Activated T-cell treated with anti-CD3 and anti-CD28 coated beads, Interleukin-2, amount 50 U/mL, for 4 hours (primary cell): ENCODE measurements around the gene STRBP. TPM values are rescaled to one million over a fixed set of nuclear protein-coding genes. Genes with fewer than 3 reads are reported as not detected.
"Not testable (repeated sequence)": the region's sequence is repeated elsewhere in the genome, so short reads cannot be mapped to it uniquely, and the experiment has no call there.

Experiments
- ATAC-seq, 2 donors: fragments of 200-7000 bp; cut with Tn5 transposase; one replicate each; pipeline ENCODE4 v1.10.0; 2021
- DNase-seq: peaks from one replicate; pipeline ENCODE4 v3.0.0-alpha.2; 2020
- H3K27me3 Mint-ChIP-seq: one replicate; pipeline ENCODE4 v1.8.0; 2021; ENCODE audit warnings: low read depth, mixed read lengths
- H3K36me3 Mint-ChIP-seq: one replicate; pipeline ENCODE4 v1.8.0; 2022; ENCODE audit warnings: mixed read lengths; ENCODE audit not compliant: insufficient read depth
- H3K4me1 Mint-ChIP-seq: one replicate; pipeline ENCODE4 v1.8.0; 2021; ENCODE audit warnings: low read depth, mixed read lengths
- H3K4me3 Mint-ChIP-seq: one replicate; pipeline ENCODE4 v1.8.0; 2021; ENCODE audit warnings: mild to moderate bottlenecking, moderate library complexity, mixed read lengths
- H3K9me3 Mint-ChIP-seq: one replicate; pipeline ENCODE4 v1.8.0; 2021; ENCODE audit warnings: mixed read lengths
- total RNA-seq, 3 donors: library from RNA; stranded (reverse); gene quantifications; one replicate each; pipeline ENCODE4 v1.2.1, GENCODE V29; 2021

STRBP gene
- total RNA-seq, 3 donors from 2014 or later: 26.7 to 36.7 (median 35.1) TPM

DNA sequence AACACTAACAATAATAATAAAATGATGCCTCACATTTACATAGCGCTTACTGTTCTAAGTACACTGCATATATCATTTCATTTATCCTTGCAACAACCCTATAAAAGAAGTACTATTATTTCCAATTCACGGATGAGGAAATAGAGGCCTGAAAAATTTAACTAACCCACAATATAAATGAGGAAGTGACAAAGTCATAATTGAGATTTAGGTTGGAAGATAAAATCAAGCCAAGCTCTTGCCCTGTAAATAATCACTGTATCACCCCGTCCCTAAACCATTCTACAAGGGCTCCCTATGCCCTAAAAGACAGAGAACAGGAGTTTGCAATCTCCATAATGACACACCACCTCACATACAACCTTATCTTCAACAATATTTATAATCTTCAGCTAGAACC is 49.6 kb downstream of the STRBP start:
- Mint-ChIP-seq H3K9me3 (no peaks in the 10 kb centered on the region), H3K36me3 (peaks cover 12% of the 10 kb centered on the region), H3K4me1 (peaks cover 15% of the 10 kb centered on the region), H3K4me3 (no peak overlapping the region), H3K27me3 (no peaks in the 10 kb centered on the region)
- no peak for ATAC-seq
- DNase-seq: no peak

DNA sequence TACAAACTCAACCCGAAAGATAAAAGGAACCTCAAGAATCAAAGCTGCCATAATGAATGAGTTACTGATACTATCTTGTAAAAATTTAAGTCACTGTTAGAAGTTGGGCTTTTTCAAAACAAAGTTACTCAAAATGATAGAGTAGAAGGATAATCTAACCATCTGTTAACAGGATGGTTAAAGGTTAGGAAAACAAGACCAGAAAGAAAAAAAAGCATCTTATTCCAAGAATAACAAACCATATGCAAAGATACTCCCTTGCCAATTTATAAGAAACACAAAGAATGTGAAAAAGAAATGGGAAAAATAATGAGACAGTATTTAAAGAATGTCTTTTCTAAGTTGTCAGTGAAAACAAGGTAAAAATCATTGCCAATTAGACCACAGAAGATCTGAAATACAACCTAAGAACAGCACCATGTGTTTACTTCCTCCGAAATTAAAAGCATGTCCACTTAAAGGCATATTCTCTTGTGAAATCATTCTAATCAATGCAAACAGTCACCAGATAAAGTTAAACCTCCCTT is 51.2 kb downstream of the STRBP start:
- Mint-ChIP-seq H3K9me3 (no peaks in the 10 kb centered on the region), H3K4me3 (no peak overlapping the region), H3K4me1 (peaks cover 13% of the 10 kb centered on the region), H3K27me3 (no peaks in the 10 kb centered on the region), H3K36me3 (peaks cover 7% of the 10 kb centered on the region)
- ATAC-seq: no peak
- no peak for DNase-seq

DNA sequence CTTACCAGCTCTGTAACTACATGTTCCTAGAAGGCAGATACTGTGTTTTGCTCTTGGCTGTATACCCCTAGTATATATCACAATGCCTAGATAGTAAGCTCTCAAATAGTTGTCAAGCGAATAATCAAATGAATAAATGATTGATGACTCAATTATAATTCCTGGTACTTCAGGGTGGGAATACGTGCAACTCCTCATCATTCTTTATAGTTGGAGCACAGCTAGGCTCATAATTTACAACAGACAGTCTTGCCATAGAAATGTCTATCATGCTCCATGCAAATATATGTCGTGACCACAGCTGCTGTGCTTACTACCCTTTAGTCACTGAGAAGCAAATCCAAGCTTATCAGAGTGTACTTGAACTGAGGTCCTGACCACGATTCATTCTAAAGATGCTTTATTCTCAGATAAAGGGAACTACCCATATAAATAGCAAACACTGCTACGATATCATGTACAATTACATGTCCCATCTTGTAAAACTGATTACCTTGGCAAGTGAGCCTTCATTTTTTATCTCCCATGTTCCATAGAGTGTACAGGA is 52.1 kb downstream of the STRBP start:
- no peak overlapping the region for H3K4me3 Mint-ChIP-seq
- ATAC-seq: no peak
- H3K27me3 Mint-ChIP-seq: no peaks in the 10 kb centered on the region
- no peaks in the 10 kb centered on the region for H3K9me3 Mint-ChIP-seq
- peaks cover 2% of the 10 kb centered on the region for H3K36me3 Mint-ChIP-seq
- peaks cover 13% of the 10 kb centered on the region for H3K4me1 Mint-ChIP-seq
- no peak for DNase-seq

DNA sequence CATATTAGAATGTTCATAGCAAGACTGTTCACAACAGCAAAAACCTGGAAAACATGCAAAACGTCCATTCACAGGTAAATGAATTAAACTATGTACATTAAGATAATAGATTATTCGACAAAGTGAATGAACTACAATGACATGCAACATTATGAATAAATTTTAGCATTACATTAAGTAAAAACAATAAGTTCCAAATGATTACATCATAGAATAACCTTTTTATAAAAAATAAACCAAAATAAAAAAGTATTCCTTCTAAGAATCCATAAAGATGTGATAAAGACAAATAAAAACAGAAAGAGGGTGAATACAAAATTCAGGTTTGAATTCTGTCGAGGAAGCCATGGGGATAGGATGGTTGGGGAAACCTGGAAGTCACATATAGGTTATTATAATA is 57.3 kb downstream of the STRBP start:
- H3K4me3 Mint-ChIP-seq: no peak overlapping the region
- peaks cover 1% of the 10 kb centered on the region for H3K36me3 Mint-ChIP-seq
- DNase-seq (no peak), ATAC-seq (no peak)
- H3K9me3 Mint-ChIP-seq: no peaks in the 10 kb centered on the region
- peaks cover 6% of the 10 kb centered on the region for H3K4me1 Mint-ChIP-seq
- no peaks in the 10 kb centered on the region for H3K27me3 Mint-ChIP-seq

DNA sequence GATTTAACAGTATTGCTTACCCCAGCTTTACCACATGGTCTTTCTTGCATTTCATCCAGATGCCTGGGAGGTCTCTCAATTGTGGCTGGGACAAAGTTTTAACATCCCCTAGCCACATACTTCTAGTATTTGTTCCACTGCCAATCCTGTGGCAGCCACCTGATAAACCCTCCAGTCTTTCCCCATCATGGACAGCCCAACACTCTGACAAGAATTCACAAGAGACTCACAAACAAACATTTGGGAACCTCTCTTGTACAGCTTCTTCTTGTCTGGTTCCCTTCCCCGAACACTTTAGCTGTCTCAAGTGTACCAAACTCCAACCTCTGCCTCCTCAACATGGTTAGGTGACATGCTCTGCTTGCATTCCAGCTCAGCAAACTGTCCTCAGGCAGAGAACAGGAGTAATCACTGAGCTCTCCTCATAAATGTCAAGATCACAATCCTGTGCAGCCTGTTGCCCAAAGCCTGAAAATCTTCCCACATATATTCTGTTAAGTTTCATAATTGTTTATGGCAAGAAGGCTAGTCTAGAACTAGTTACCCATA is 59.7 kb downstream of the STRBP start:
- Mint-ChIP-seq H3K9me3 (no peaks in the 10 kb centered on the region), H3K27me3 (no peaks in the 10 kb centered on the region), H3K36me3 (no peaks in the 10 kb centered on the region), H3K4me1 (peaks cover 4% of the 10 kb centered on the region), H3K4me3 (no peak overlapping the region)
- DNase-seq (no peak), ATAC-seq (no peak)

DNA sequence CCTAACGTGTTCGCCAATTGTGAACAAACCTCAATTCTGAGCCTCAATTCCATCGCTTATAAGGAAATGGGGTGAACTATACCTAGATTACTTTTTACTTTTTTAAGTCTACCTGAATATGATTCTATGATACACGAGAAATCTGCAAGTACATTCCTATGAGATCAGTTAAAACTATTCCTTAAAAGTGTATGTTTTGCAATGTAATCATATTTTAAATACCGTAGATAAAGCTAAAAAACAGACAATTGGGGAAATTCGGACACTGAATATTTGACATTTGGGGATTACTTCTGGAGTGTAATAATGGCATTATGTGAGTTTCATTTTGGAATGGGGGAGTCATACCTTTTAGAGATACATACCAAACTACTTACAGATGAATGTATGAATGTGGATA is 62.3 kb downstream of the STRBP start:
- Mint-ChIP-seq H3K9me3 (peaks cover 5% of the 10 kb centered on the region), H3K27me3 (no peaks in the 10 kb centered on the region), H3K36me3 (peaks cover 5% of the 10 kb centered on the region), H3K4me3 (no peak overlapping the region), H3K4me1 (peaks cover 8% of the 10 kb centered on the region)
- no peak for ATAC-seq
- DNase-seq: no peak

DNA sequence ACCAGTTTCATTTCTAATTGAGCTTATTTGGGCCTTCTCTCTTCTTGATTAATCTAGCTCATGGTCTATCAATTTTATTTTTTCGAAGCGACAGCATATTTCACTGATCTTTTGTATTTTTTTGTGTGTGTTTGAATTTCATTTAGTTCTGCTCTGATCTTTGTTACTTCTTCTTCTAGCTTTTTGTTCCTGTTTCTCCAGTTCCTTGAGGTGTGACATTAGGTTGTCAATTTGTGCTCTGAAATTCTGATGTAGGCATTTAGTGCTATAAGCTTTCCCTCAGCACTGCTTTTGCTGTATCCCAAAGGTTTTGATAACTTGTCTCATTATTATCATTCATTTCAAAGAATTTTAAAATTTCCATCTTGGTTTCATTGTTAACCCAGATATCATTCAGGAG is 67.3 kb downstream of the STRBP start:
- no peaks in the 10 kb centered on the region for H3K27me3 Mint-ChIP-seq

DNA sequence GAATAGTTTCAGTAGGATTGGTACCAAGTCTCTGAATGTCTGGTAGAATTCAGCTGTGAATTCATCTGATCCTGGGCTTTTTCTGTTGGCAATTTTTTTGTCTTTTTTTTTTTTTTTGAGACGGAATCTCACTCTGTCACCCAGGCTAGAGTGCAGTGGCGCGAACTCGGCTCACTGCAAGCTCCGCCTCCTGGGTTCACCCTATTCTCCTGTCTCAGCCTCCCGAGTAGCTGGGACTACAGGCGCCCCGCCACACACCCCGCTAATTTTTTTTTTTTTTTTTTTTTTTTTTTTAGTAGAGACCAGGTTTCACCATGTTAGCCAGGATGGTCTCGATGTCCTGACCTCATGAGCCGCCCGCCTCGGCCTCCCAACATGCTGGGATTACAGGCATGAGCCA is 67.9 kb downstream of the STRBP start:
- not testable (repeated sequence) for DNase-seq, H3K36me3 Mint-ChIP-seq, ATAC-seq, H3K27me3 Mint-ChIP-seq, H3K4me3 Mint-ChIP-seq, H3K4me1 Mint-ChIP-seq
- H3K9me3 Mint-ChIP-seq: peaks cover 14% of the 10 kb centered on the region

More for the DNA sequence above, 67.3 kb downstream of the STRBP start:
- Mint-ChIP-seq H3K4me3 (no peak overlapping the region), H3K9me3 (peaks cover 14% of the 10 kb centered on the region), H3K36me3 (peaks cover 9% of the 10 kb centered on the region), H3K4me1 (peaks cover 9% of the 10 kb centered on the region)
- ATAC-seq: no peak
- no peak for DNase-seq

DNA sequence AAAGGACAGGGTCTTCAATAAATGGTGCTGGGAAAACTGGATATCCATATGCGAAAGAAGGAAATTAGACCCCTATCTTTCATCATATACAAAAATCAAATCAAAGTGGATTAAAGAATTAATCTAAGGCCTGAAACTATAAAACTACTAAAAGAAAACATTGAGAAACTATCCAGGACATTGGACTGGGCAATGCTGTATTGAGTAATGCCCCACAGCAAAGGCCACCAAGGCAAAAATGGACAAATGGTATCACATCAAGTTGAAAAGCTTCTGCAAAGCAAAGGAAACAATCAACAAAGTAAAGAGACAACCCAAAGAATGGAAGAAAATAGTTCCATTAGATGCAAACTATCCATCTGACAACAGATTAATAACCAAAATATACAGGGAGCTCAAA is 72.3 kb downstream of the STRBP start:
- no peaks in the 10 kb centered on the region for H3K27me3 Mint-ChIP-seq

DNA sequence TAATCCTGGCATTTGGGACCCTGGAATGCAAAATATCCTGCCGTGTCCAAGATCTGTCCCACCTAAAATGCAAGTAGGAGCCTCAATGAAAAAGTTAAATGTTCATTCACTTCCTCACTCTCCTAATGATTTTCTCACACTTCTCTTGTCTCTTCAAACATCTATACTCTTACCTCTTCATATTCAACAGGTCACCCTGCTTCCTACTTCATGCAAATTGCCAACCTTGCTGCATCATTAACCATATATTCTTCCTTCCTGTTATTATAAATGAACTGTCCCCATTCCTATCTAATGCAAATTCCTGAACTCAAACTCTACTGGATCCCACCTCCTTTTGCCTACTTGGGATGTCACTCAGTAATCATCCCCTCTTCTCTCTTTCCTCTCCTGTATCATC is 74.4 kb downstream of the STRBP start:
- H3K36me3 Mint-ChIP-seq: peaks cover under 1% of the 10 kb centered on the region
- H3K9me3 Mint-ChIP-seq: peaks cover 6% of the 10 kb centered on the region
- no peak for ATAC-seq

More for the DNA sequence above, 72.3 kb downstream of the STRBP start:
- Mint-ChIP-seq H3K36me3 (peaks cover 4% of the 10 kb centered on the region), H3K4me1 (peaks cover 7% of the 10 kb centered on the region), H3K9me3 (peaks cover 9% of the 10 kb centered on the region), H3K4me3 (no peak overlapping the region)
- ATAC-seq: no peak
- no peak for DNase-seq

DNA sequence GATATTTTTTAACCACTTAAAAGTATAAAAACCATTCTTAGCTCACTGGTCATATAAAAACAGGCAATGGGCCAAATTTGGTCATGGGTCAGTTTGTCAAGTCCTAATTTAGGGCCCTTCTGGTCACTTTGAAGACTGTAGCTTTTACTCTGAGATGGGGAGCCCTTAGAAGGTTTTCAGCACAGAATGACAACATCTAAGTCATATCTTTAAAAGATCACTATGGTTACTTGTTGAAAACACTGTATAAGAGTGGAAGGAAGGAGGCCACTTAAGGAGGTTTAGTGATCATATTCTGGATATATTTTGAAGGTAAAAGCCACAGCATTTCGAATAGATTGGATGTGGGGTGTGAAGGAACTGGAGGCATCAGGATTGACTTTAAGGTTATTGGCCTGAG is 76.7 kb downstream of the STRBP start:
- no peaks in the 10 kb centered on the region for H3K27me3 Mint-ChIP-seq
- H3K36me3 Mint-ChIP-seq: peaks cover 4% of the 10 kb centered on the region

More for the DNA sequence above, 74.4 kb downstream of the STRBP start:
- H3K27me3 Mint-ChIP-seq: no peaks in the 10 kb centered on the region
- H3K4me1 Mint-ChIP-seq: peaks cover 3% of the 10 kb centered on the region
- DNase-seq: no peak
- H3K4me3 Mint-ChIP-seq: no peak overlapping the region

DNA sequence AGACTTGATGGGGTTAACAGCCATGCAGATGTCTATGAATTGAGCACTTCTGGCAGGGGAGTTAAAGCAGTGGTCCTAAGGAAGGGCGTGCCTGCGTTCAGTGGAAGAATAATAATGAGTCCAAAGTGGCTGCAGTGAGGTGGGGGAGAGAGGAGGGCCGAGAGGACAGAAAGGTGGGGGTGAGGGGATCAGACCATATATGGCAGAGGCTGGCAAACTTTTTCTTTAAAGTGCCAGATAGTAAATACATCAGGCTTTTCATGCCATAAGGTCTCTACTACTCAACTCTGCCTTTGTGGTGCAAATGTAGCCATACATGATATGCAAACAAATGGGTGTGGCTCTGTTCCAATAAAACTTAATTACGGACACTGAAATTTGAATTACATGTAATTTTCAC is 77.1 kb downstream of the STRBP start:
- peaks cover 4% of the 10 kb centered on the region for H3K36me3 Mint-ChIP-seq
- H3K4me3 Mint-ChIP-seq: no peak overlapping the region
- no peaks in the 10 kb centered on the region for H3K27me3 Mint-ChIP-seq
- H3K9me3 Mint-ChIP-seq: peaks cover 4% of the 10 kb centered on the region
- DNase-seq (no peak), ATAC-seq (no peak)
- H3K4me1 Mint-ChIP-seq: peaks cover 5% of the 10 kb centered on the region

More for the DNA sequence above, 76.7 kb downstream of the STRBP start:
- Mint-ChIP-seq H3K4me3 (no peak overlapping the region), H3K4me1 (peaks cover 5% of the 10 kb centered on the region), H3K9me3 (peaks cover 6% of the 10 kb centered on the region)
- ATAC-seq (no peak), DNase-seq (no peak)

DNA sequence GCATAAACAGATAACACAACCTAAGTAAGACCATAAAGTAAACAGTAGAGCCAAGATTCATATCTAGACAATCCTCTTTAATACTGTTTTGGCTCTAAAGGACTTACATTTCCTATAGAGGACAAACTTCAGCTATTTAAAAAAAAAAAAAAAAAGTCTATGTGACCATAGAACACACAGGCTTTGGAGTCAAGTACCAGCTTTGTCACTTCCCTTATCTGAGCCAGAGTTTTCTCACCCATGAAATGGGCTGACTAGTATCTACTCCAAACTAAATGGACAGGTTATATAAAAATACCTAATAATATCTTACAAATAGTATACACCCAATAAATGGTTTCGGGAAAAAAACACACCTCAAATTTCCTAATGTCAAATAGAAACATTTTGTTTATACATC is 81.3 kb downstream of the STRBP start:
- ATAC-seq (no peak), DNase-seq (no peak)
- Mint-ChIP-seq H3K4me3 (no peak overlapping the region), H3K4me1 (peaks cover 4% of the 10 kb centered on the region), H3K36me3 (peaks cover 4% of the 10 kb centered on the region), H3K9me3 (peaks cover 4% of the 10 kb centered on the region), H3K27me3 (no peaks in the 10 kb centered on the region)

DNA sequence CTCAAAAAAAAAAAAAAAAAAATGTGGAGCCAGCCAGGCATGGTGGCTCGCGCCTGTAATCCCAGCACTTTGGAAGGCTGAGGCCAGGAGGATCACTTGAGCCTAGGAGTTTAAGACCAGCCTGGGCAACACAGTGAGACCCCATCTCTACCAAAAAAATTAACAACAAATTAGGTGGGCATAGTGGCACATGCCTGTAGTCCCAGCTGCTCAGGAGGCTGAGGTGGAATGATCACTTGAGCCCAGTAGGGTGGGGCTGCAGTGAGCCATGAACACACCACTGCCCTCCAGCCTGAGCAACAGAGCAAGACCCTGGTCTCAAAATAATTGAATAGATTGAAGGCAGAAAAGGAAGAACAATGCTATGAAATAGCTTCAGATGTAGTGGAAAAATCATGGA is 82.4 kb downstream of the STRBP start:
- DNase-seq, H3K36me3 Mint-ChIP-seq, ATAC-seq, H3K4me1 Mint-ChIP-seq, H3K9me3 Mint-ChIP-seq, H3K27me3 Mint-ChIP-seq, H3K4me3 Mint-ChIP-seq: not testable (repeated sequence)

DNA sequence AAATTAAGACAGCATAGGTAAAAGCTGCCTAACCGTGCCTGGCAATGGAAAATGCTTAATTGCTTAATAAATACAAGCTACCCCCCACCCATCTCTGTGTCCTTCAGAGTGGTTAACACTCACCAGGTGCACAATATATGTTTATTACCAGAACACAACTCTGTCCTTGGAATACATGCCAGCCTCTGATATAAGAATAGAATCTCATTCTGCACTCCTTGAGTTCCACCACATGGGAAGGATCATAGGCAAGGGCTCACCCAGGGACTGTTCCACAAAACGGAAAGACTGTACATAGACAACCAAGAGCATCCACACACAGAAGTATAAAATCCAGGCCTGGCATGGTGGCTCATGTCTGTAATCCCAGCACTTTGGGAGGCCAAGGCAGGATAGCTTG is 91.4 kb downstream of the STRBP start:
- ATAC-seq (no peak), DNase-seq (no peak)
- Mint-ChIP-seq H3K36me3 (peaks cover 21% of the 10 kb centered on the region), H3K4me1 (peaks cover 10% of the 10 kb centered on the region), H3K9me3 (no peaks in the 10 kb centered on the region), H3K4me3 (no peak overlapping the region), H3K27me3 (no peaks in the 10 kb centered on the region)
